Liver (tissue), 9 donors: ENCODE measurements around the gene SLC41A1. TPM values are rescaled to one million over a fixed set of nuclear protein-coding genes. Genes with fewer than 3 reads are reported as not detected.
A peak's percentile ranks its signal among the peaks of the same experiment; 100 is the strongest.

ENCODE experiments used
- DNase-seq: peaks from one replicate; pipeline ENCODE4 v3.0.0-alpha.2; 2017; ENCODE audit warnings: low spot score
- H3K27ac ChIP-seq, 2 donors: one replicate each; pipeline ENCODE4 v1.7.0; 2013; ENCODE audit warnings: inconsistent platforms in 2 of 2, low read length in 2 of 2, control low read depth in 1 of 2, low read depth in 1 of 2, mild to moderate bottlenecking in 1 of 2
- H3K27me3 ChIP-seq, 4 donors: one replicate each; pipeline versions ENCODE4 v1.6.1 to v1.7.0; 2013; ENCODE audit warnings: low read length in 3 of 4, inconsistent platforms in 1 of 4, mild to moderate bottlenecking in 1 of 4, moderate library complexity in 1 of 4; ENCODE audit not compliant: control insufficient read depth in 4 of 4, insufficient read depth in 4 of 4
- H3K36me3 ChIP-seq, 4 donors: one replicate each; pipeline versions ENCODE4 v1.6.1 to v1.7.0; 2013; ENCODE audit warnings: low read length in 3 of 4, mild to moderate bottlenecking in 3 of 4, low read depth in 1 of 4, moderate library complexity in 1 of 4; ENCODE audit not compliant: control insufficient read depth in 4 of 4, insufficient read depth in 3 of 4
- H3K4me1 ChIP-seq, 4 donors: one replicate each; pipeline versions ENCODE4 v1.6.1 to v1.7.0; 2013; ENCODE audit warnings: low read length in 3 of 4, mild to moderate bottlenecking in 3 of 4, moderate library complexity in 1 of 4; ENCODE audit not compliant: control insufficient read depth in 4 of 4, insufficient read depth in 4 of 4
- H3K4me3 ChIP-seq, 3 donors: one replicate each; pipeline versions ENCODE4 v1.6.1 to v1.7.0; 2013; ENCODE audit warnings: low read length in 3 of 3, control low read depth in 1 of 3, low read depth in 1 of 3, mild to moderate bottlenecking in 1 of 3
- H3K9ac ChIP-seq, 2 donors: one replicate each; pipeline ENCODE4 v1.7.0; 2013; ENCODE audit warnings: low read length in 2 of 2, mild to moderate bottlenecking in 2 of 2, moderate library complexity in 2 of 2, control low read depth in 1 of 2, low read depth in 1 of 2
- H3K9me3 ChIP-seq, 4 donors: one replicate each; pipeline versions ENCODE4 v1.6.1 to v1.7.0; 2013; ENCODE audit warnings: low read length in 3 of 4; ENCODE audit not compliant: control insufficient read depth in 4 of 4
- EGR1 ChIP-seq, 2 donors: IDR thresholded peaks; 2 replicates each; pipeline ENCODE4 v1.6.1; 2016 to 2018; ENCODE audit warnings: antibody characterized with exemption in 2 of 2, low read depth in 2 of 2
- FOXA2 ChIP-seq: IDR thresholded peaks from 2 replicates; pipeline ENCODE4 v1.6.1; 2016; ENCODE audit warnings: antibody characterized with exemption
- GABPA ChIP-seq, 2 donors: IDR thresholded peaks in 1 of 2; conservative IDR thresholded peaks in 1 of 2; 2 replicates each; pipeline ENCODE4 v1.6.1; 2016; ENCODE audit warnings: antibody characterized with exemption in 2 of 2, mild to moderate bottlenecking in 1 of 2, moderate library complexity in 1 of 2
- HNF4G ChIP-seq: IDR thresholded peaks from 2 replicates; pipeline ENCODE4 v1.6.1; 2016; ENCODE audit warnings: antibody characterized with exemption
- JUND ChIP-seq, 2 donors: IDR thresholded peaks; 2 replicates each; pipeline ENCODE4 v1.6.1; 2016; ENCODE audit warnings: antibody characterized with exemption in 2 of 2
- RAD21 ChIP-seq, 2 donors: IDR thresholded peaks; 2 replicates each; pipeline ENCODE4 v1.6.1; 2016; ENCODE audit warnings: antibody characterized with exemption in 2 of 2, mild to moderate bottlenecking in 2 of 2
- RXRA ChIP-seq, 2 donors: IDR thresholded peaks; 2 replicates each; pipeline ENCODE4 v1.6.1; 2017 to 2018; ENCODE audit warnings: antibody characterized with exemption in 2 of 2, mild to moderate bottlenecking in 1 of 2
- SP1 ChIP-seq: IDR thresholded peaks from 2 replicates; pipeline ENCODE4 v1.6.1; 2018; ENCODE audit warnings: antibody characterized with exemption, mild to moderate bottlenecking
- TAF1 ChIP-seq: conservative IDR thresholded peaks from 2 replicates; pipeline ENCODE4 v1.6.1; 2016; ENCODE audit warnings: antibody characterized with exemption, mild to moderate bottlenecking
- YY1 ChIP-seq: IDR thresholded peaks from 2 replicates; pipeline ENCODE4 v1.6.1; 2016; ENCODE audit warnings: antibody characterized with exemption, mild to moderate bottlenecking
- WGBS: extraction: QIAGEN DNeasy Blood & Tissue Kit; methylation state at CpG from one replicate; pipeline ENCODE4 v1.1.7; 2013; 5-methylcytosine and 5-hydroxymethylcytosine counted together
- polyA plus RNA-seq, 2 donors: library from polyadenylated mRNA; stranded (reverse) in 1 of 2; unstranded in 1 of 2; fragments of 200-250 nt in 1 of 2; fragments of >200 nt in 1 of 2; fragmentation: Nextera tagmentation in 1 of 2; extraction: Ambion mirVana in 1 of 2; gene quantifications; one replicate each; pipeline versions ENCODE4 v1.2.1 to v1.2.3, GENCODE V29; 2013 to 2015
- total RNA-seq, 2 donors: library from RNA; depleted of rRNA; stranded (reverse); fragments of >200 nt; gene quantifications; one replicate each; pipeline ENCODE4 v1.2.3, GENCODE V29; 2014
- TF ChIP-seq, protein P1 (sequence below): IDR thresholded peaks from 2 replicates; pipeline ENCODE4 v1.6.1; 2016; ENCODE audit warnings: antibody characterized with exemption, mild to moderate bottlenecking
- TF ChIP-seq, protein P2 (sequence below): IDR thresholded peaks from 2 replicates; pipeline ENCODE4 v1.6.1; 2016; ENCODE audit warnings: antibody characterized with exemption
- TF ChIP-seq, protein P3 (sequence below): fragments of 150-350 bp; IDR thresholded peaks from 2 replicates; pipeline ENCODE4 v1.5.1; 2017; ENCODE audit warnings: improper control_type of control experiment, low read depth, low read length; ENCODE audit not compliant: missing input control
- TF ChIP-seq, protein P4 (sequence below): IDR thresholded peaks from 2 replicates; pipeline ENCODE4 v1.6.1; 2016; ENCODE audit warnings: antibody characterized with exemption
- donor health status: healthy.
- donor health status: healthy.
- donor health status: healthy.
- donor health status: healthy.
- donor health status: healthy.

Gene SLC41A1
- total and polyA plus RNA-seq, 4 donors: 2.6 to 9.1 (median 4.1) TPM

DNA sequence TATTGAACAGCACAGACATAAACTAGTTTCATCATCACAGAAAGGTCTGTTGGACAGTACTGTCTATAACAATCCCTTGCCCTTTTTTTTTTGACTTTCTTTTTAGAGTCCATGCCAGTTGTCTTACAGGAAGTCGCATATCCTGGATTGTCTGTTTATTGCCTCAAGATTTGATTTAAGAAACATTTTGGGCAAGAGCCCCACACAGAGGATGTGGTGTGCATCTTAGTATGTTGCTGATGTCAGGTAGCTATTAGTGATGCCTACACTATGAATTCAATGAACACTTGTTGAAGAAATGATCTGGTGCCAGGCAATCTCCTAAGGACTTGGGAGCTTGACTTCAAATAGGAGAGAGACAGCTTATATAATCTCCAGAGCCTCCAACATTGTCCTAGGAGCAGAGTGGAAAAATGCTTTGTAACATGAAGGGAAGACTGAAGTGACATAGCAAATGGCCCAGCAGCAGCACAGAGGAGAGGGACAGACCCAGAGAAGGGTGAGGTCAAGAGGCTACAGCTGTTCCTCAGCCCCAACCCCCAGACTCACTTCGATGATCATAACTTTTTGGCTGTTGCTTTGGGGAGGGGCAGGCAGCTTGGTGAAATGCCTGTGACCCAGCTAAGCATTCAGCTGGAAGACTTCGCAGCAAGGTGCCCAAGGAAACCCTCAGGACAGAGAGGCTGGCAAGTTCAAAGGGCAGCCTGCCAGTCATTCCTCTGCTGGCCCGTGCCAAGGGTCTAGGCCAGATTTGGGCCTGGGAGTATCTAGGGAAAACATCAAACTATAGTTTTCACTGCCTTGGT is 30.2 kb downstream of the SLC41A1 start:
- peak overlapping the region in 1 of 2 donors; percentile 56 for H3K27ac ChIP-seq

DNA sequence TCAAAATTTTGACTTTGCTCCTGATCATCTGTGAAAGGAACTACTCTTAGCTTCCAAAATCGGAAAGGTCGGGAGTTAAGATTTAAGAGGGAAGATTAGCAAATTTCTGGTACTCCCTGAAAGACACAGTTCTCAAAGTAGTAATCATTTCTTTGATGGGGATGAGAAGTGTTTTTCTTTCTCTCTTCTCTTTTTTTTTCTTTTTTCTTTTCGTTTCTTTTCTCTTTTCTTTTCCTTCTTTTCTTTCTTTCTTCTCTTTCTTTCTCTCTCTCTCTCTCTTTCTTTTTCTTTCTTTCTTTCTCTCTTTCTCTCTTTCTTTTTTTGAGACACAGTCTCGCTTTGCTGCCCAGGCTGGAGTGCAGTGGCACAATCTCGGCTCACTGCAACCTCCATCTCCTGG is 32.7 kb downstream of the SLC41A1 start:
- Histone ChIP-seq H3K27ac (no peak overlapping the region), H3K9me3 (no peaks in the 10 kb centered on the region), H3K4me3 (no peak overlapping the region), H3K36me3 (no peaks in the 10 kb centered on the region), H3K27me3 (no peaks in the 10 kb centered on the region), H3K4me1 (peaks cover 0 to 7% (median 2%) of the 10 kb centered on the region in 4 donors), H3K9ac (no peak overlapping the region)
- 89% methylated on average over 5 of the region's 5 CpGs for WGBS
- TF ChIP-seq EGR1 (IDR thresholded peaks at IDR 0.05; ENCODE audit: low read depth in 2 of 2) (no peak), JUND (IDR thresholded peaks at IDR 0.05) (no peak), RXRA (IDR thresholded peaks at IDR 0.05) (no peak), TAF1 (no peak), GABPA (IDR thresholded peaks at IDR 0.05 in 1 of 2, conservative IDR thresholded peaks at IDR 0.05 in 1 of 2) (no peak), FOXA2 (no peak), HNF4G (no peak), YY1 (no peak)
- TF ChIP-seq, protein P1, sequence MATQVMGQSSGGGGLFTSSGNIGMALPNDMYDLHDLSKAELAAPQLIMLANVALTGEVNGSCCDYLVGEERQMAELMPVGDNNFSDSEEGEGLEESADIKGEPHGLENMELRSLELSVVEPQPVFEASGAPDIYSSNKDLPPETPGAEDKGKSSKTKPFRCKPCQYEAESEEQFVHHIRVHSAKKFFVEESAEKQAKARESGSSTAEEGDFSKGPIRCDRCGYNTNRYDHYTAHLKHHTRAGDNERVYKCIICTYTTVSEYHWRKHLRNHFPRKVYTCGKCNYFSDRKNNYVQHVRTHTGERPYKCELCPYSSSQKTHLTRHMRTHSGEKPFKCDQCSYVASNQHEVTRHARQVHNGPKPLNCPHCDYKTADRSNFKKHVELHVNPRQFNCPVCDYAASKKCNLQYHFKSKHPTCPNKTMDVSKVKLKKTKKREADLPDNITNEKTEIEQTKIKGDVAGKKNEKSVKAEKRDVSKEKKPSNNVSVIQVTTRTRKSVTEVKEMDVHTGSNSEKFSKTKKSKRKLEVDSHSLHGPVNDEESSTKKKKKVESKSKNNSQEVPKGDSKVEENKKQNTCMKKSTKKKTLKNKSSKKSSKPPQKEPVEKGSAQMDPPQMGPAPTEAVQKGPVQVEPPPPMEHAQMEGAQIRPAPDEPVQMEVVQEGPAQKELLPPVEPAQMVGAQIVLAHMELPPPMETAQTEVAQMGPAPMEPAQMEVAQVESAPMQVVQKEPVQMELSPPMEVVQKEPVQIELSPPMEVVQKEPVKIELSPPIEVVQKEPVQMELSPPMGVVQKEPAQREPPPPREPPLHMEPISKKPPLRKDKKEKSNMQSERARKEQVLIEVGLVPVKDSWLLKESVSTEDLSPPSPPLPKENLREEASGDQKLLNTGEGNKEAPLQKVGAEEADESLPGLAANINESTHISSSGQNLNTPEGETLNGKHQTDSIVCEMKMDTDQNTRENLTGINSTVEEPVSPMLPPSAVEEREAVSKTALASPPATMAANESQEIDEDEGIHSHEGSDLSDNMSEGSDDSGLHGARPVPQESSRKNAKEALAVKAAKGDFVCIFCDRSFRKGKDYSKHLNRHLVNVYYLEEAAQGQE: no peak
- TF ChIP-seq, protein P2, sequence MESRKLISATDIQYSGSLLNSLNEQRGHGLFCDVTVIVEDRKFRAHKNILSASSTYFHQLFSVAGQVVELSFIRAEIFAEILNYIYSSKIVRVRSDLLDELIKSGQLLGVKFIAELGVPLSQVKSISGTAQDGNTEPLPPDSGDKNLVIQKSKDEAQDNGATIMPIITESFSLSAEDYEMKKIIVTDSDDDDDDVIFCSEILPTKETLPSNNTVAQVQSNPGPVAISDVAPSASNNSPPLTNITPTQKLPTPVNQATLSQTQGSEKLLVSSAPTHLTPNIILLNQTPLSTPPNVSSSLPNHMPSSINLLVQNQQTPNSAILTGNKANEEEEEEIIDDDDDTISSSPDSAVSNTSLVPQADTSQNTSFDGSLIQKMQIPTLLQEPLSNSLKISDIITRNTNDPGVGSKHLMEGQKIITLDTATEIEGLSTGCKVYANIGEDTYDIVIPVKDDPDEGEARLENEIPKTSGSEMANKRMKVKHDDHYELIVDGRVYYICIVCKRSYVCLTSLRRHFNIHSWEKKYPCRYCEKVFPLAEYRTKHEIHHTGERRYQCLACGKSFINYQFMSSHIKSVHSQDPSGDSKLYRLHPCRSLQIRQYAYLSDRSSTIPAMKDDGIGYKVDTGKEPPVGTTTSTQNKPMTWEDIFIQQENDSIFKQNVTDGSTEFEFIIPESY: no peak
- DNase-seq: no peak

More for the DNA sequence above, 30.2 kb downstream of the SLC41A1 start:
- no peaks in the 10 kb centered on the region for H3K27me3 ChIP-seq
- no peaks in the 10 kb centered on the region for H3K36me3 ChIP-seq
- H3K4me1 ChIP-seq: peaks cover 0 to 7% (median under 1%) of the 10 kb centered on the region in 4 donors
- TF ChIP-seq EGR1 (IDR thresholded peaks at IDR 0.05; ENCODE audit: low read depth in 2 of 2) (no peak), RAD21 (IDR thresholded peaks at IDR 0.05) (no peak), SP1 (no peak), GABPA (IDR thresholded peaks at IDR 0.05 in 1 of 2, conservative IDR thresholded peaks at IDR 0.05 in 1 of 2) (no peak), TAF1 (no peak), YY1 (no peak), RXRA (IDR thresholded peaks at IDR 0.05) (no peak)
- TF ChIP-seq, protein P3, sequence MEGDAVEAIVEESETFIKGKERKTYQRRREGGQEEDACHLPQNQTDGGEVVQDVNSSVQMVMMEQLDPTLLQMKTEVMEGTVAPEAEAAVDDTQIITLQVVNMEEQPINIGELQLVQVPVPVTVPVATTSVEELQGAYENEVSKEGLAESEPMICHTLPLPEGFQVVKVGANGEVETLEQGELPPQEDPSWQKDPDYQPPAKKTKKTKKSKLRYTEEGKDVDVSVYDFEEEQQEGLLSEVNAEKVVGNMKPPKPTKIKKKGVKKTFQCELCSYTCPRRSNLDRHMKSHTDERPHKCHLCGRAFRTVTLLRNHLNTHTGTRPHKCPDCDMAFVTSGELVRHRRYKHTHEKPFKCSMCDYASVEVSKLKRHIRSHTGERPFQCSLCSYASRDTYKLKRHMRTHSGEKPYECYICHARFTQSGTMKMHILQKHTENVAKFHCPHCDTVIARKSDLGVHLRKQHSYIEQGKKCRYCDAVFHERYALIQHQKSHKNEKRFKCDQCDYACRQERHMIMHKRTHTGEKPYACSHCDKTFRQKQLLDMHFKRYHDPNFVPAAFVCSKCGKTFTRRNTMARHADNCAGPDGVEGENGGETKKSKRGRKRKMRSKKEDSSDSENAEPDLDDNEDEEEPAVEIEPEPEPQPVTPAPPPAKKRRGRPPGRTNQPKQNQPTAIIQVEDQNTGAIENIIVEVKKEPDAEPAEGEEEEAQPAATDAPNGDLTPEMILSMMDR: no peak
- TF ChIP-seq, protein P4, sequence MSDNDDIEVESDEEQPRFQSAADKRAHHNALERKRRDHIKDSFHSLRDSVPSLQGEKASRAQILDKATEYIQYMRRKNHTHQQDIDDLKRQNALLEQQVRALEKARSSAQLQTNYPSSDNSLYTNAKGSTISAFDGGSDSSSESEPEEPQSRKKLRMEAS: no peak
- H3K9ac ChIP-seq: no peak overlapping the region
- no peak overlapping the region for H3K4me3 ChIP-seq
- no peak for DNase-seq
- no peaks in the 10 kb centered on the region for H3K9me3 ChIP-seq
- 72% methylated on average over 4 of the region's 4 CpGs for WGBS
